ENCODE measurements around the gene HDC. TPM values are rescaled to one million over a fixed set of nuclear protein-coding genes. Genes with fewer than 3 reads are reported as not detected.
A peak's percentile ranks its signal among the peaks of the same experiment; 100 is the strongest.

HDC gene
- total RNA-seq, 1 experiment from 2014 or later = not detected

GRCh38 chr15:50256188-50257041 lies 9.1 kb downstream of the HDC start:
- Histone ChIP-seq H3K9ac (ENCODE audit: low read length) (no peak overlapping the region), H4K20me1 (ENCODE audit: insufficient read depth) (no peaks in the 10 kb centered on the region), H2AFZ (ENCODE audit: low read depth, low read length, poor library complexity, severe bottlenecking) (no peak overlapping the region), H3K9me3 (ENCODE audit: control insufficient read depth in 1 of 2, insufficient read depth in 1 of 2, low read depth in 1 of 2, low read length in 2 of 2) (no peaks in the 10 kb centered on the region), H3K4me3 (replicated peaks in 1 of 2; ENCODE audit: low read depth in 1 of 2, low read length in 2 of 2) (no peak overlapping the region), H3K27ac (ENCODE audit: low read depth, low read length) (no peak overlapping the region), H3K9me2 (ENCODE audit: insufficient read depth) (no peaks in the 10 kb centered on the region), H3K27me3 (ENCODE audit: insufficient read depth, low read length) (no peaks in the 10 kb centered on the region), H3K4me2 (ENCODE audit: low read length) (peak overlapping the region; percentile 24; the same call in 1 of the 2 replicates), H3K36me3 (ENCODE audit: control insufficient read depth in 1 of 2, insufficient read depth in 2 of 2, low read length in 2 of 2) (no peaks in the 10 kb centered on the region), H3K79me2 (ENCODE audit: insufficient read depth, low read length) (no peaks in the 10 kb centered on the region), H3K4me1 (ENCODE audit: control insufficient read depth in 1 of 2, insufficient read depth in 2 of 2, low read length in 2 of 2) (peaks cover 8 to 24% of the 10 kb centered on the region in 2 experiments)
- peak; percentile 18 for DNase-seq (ENCODE audit: low read depth, low spot score)
- intact Hi-C loops (cut with micrococcal nuclease) = no loop called here
- CTCF ChIA-PET = no interaction called here
- RAD21 ChIA-PET (ENCODE audit: low non-redundant PET in 1 of 2, low total read pairs in 2 of 2, uncharacterized antibody in 2 of 2, unreplicated experiment in 2 of 2) = no interaction called here
- TF ChIP-seq SP1 (IDR thresholded peaks at IDR 0.05; ENCODE audit: low read depth) (no peak), ZNF274 (IDR thresholded peaks at IDR 0.05; ENCODE audit: low read depth, low read length) (no peak), JUND (IDR thresholded peaks at IDR 0.05) (no peak), TCF7L2 (IDR thresholded peaks at IDR 0.05; ENCODE audit: borderline replicate concordance, extremely low read depth, insufficient read depth, insufficient read length) (no peak), POLR2AphosphoS5 (IDR thresholded peaks at IDR 0.05; ENCODE audit: low read depth, low read length) (no peak), SIN3A (IDR thresholded peaks at IDR 0.05; ENCODE audit: low read depth) (no peak), ELF1 (IDR thresholded peaks at IDR 0.05; ENCODE audit: borderline replicate concordance, low read depth) (no peak), POLR2A (IDR thresholded peaks at IDR 0.05; ENCODE audit: borderline replicate concordance, extremely low read depth, insufficient read depth, insufficient read length) (no peak), FOSL1 (IDR thresholded peaks at IDR 0.05; ENCODE audit: low read depth) (no peak), YY1 (IDR thresholded peaks at IDR 0.05; ENCODE audit: extremely low read depth, insufficient replicate concordance, low read depth, low read length) (no peak), CEBPB (IDR thresholded peaks at IDR 0.05; ENCODE audit: low read depth) (no peak), EZH2 (IDR thresholded peaks at IDR 0.05) (no peak)
- POLR2A ChIA-PET = no interaction called here
- ATAC-seq = peak; percentile 67
- BruUV-seq (replicated peaks) = no TSS peak
